ENCODE measurements around the gene TRAP1. TPM values are rescaled to one million over a fixed set of nuclear protein-coding genes. Genes with fewer than 3 reads are reported as not detected.
"Not testable (repeated sequence)": the region's sequence is repeated elsewhere in the genome, so short reads cannot be mapped to it uniquely, and the experiment has no call there.

The TRAP1 gene
- total RNA-seq, 2 experiments from 2014 or later = 277 to 282 TPM

DNA sequence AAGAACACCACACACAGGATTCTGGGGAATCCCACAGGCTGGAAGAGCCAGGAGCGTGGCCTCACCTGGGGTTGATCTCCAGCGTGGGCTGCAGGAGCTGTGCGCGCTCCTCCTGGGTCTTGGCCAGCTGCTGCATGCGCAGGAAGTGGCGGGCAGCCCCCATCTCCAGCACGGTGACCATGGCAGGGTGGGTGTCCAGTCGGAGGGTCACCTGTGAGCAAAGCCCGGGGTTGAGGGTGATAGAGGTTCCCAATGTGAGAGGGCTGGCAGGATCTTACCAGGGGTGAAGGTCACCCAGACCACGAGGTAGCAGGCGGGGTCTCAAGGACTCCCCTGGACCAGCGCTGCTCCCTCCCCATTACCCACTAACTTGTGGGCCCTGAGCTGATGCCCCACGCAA lies 55.4 kb downstream of the TRAP1 start:
- no peak for DNase-seq
- Mint-ChIP-seq H3K36me3 (peaks cover 46% of the 10 kb centered on the region), H3K4me1 (ENCODE audit: low read depth) (peaks cover 27% of the 10 kb centered on the region), H3K4me3 (no peak overlapping the region), H3K27ac (no peak overlapping the region), H3K9me3 (no peaks in the 10 kb centered on the region), H3K27me3 (no peaks in the 10 kb centered on the region)
- intact Hi-C loops (cut with micrococcal nuclease) = no loop called here
- CTCF ChIA-PET = no interaction called here
- POLR2A ChIA-PET = interaction anchor here (1.1 kb wide), 1 partner anchor 10 kb away, joined by 4 read pairs; no protein-coding TSS in a partner anchor

DNA sequence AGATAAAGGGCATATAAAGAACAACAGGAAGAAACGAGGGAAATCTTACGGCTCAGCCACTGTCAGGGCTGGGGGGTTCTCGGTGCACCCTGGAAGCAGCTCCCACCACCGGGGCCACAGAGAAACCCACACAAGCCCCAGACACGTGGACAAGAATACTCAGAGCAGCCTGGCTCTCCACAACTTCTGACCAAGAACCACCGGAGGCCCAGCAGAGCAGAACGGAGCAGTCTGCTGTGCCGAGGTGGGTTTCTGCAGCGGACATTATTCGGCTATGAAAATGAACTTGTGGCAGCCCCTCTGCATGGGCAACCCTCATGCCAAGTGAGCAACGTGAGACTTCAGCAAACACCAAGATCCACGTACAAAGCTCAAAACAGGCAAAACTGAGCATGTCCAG lies 56.0 kb downstream of the TRAP1 start:
- ChIA-PET POLR2A (no interaction called here), CTCF (no interaction called here)
- H3K36me3 Mint-ChIP-seq = peaks cover 47% of the 10 kb centered on the region
- no peaks in the 10 kb centered on the region for H3K27me3 Mint-ChIP-seq
- no peak overlapping the region for H3K4me3 Mint-ChIP-seq
- no peak overlapping the region for H3K27ac Mint-ChIP-seq
- H3K9me3 Mint-ChIP-seq = no peaks in the 10 kb centered on the region
- intact Hi-C loops (cut with micrococcal nuclease) = no loop called here
- peaks cover 26% of the 10 kb centered on the region for H3K4me1 Mint-ChIP-seq (ENCODE audit: low read depth)
- DNase-seq = no peak

DNA sequence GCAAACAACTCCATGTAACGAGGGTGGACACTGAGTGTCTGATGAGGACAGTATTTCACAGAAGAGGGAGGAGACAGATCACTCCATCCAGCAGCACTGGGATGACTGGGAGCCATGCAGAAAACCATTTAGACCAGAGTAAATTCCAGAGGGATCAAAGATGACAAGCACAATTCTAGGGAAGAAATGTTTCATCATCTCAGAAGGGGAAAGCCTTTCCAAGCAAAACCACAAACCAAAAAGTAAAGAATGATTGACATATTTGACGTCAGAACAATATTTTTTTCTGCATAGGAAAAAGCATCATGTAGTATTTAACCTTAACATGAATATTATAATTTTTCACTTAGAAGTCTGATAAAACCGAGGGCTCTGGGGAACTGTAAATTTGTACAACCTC lies 58.1 kb downstream of the TRAP1 start:
- POLR2A ChIA-PET = no interaction called here
- Mint-ChIP-seq H3K27ac (peak overlapping the region; percentile 65), H3K27me3 (no peaks in the 10 kb centered on the region), H3K4me3 (no peak overlapping the region), H3K4me1 (ENCODE audit: low read depth) (peaks cover 16% of the 10 kb centered on the region), H3K9me3 (no peaks in the 10 kb centered on the region), H3K36me3 (peaks cover 34% of the 10 kb centered on the region)
- intact Hi-C loops (cut with micrococcal nuclease) = no loop called here
- CTCF ChIA-PET = no interaction called here
- DNase-seq = no peak

DNA sequence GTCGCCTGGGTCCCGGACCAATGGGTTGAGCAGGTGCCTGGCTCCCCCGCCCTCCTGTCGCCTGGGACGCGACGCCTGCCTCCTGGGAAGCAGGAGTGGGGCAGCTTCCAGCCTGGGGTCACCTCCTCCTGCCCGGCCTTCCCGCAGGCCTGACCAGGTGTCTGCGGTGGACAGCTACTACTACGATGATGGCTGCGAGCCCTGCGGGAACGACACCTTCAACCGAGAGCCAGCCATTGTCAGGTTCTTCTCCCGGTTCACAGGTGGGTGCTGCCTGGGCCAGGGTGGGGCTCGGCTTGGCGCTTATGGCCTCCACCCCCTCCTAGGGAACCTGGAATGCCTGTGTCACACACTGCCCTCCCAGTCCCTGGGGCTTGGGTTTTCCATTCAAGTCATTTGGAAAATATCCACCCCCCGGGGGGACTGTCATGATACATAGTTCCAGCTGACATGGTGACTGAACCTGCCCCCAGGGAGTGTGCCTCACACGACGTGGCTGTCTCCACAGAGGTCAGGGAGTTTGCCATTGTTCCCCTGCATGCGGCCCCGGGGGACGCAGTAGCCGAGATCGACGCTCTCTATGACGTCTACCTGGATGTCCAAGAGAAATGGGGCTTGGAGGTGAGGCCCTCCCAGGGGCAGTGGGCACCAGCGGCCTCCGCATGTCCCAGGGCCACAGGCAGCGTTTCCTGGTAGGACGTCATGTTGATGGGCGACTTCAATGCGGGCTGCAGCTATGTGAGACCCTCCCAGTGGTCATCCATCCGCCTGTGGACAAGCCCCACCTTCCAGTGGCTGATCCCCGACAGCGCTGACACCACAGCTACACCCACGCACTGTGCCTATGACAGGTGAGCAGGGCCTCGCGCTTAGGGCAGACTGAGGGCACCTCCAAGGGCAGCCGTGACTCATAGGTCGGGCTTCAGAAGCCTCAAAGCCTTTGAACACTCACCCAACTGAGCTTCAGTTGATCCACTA lies 60.5 kb downstream of the TRAP1 start:
- DNase-seq = peak; percentile 72
- H3K36me3 Mint-ChIP-seq = peaks cover 33% of the 10 kb centered on the region
- POLR2A ChIA-PET = no interaction called here
- CTCF ChIA-PET = interaction anchor here (1.2 kb wide), 1 partner anchor 10 kb away, joined by 4 read pairs; no protein-coding TSS in a partner anchor
- H3K27me3 Mint-ChIP-seq = no peaks in the 10 kb centered on the region
- intact Hi-C loops (cut with micrococcal nuclease) = no loop called here
- H3K4me1 Mint-ChIP-seq (ENCODE audit: low read depth) = peaks cover 16% of the 10 kb centered on the region
- no peak overlapping the region for H3K4me3 Mint-ChIP-seq
- H3K9me3 Mint-ChIP-seq = no peaks in the 10 kb centered on the region
- peak overlapping the region; percentile 53 for H3K27ac Mint-ChIP-seq

DNA sequence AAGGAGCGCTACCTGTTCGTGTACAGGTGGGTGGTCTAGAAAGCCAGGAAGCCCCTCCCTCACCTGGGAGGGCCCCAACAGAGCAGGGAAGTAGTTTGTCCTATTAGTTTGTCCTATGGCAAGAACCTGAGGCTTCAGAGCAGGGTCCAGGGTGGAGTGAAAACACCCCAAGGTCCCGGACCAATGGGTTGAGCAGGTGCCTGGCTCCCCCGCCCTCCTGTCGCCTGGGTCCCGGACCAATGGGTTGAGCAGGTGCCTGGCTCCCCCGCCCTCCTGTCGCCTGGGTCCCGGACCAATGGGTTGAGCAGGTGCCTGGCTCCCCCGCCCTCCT lies 61.2 kb downstream of the TRAP1 start:
- POLR2A ChIA-PET; H3K27ac Mint-ChIP-seq; intact Hi-C loops (cut with micrococcal nuclease); H3K4me3 Mint-ChIP-seq; DNase-seq; H3K27me3 Mint-ChIP-seq; H3K9me3 Mint-ChIP-seq: not testable (repeated sequence)
- CTCF ChIA-PET = interaction anchor here (1.2 to 1.4 kb wide), 2 partner anchors 10 to 27 kb away, joined by 3 to 4 read pairs; no protein-coding TSS in a partner anchor
- Mint-ChIP-seq H3K4me1 (ENCODE audit: low read depth) (peaks cover 16% of the 10 kb centered on the region), H3K36me3 (peaks cover 30% of the 10 kb centered on the region)

GRCh38 chr16:3655396-3656159 lies 61.7 kb downstream of the TRAP1 start:
- H3K36me3 Mint-ChIP-seq = peaks cover 26% of the 10 kb centered on the region

GRCh38 chr16:3655030-3655395 lies 62.3 kb downstream of the TRAP1 start:
- intact Hi-C loops (cut with micrococcal nuclease) = loop anchor here (2.0 kb wide), 1 partner anchor 224 kb away; no protein-coding TSS in a partner anchor
- ChIA-PET POLR2A (no interaction called here), CTCF (interaction anchor here (0.6 to 1.4 kb wide), 2 partner anchors 28 to 597 kb away, joined by 3 read pairs; no protein-coding TSS in a partner anchor)
- Mint-ChIP-seq H3K27ac (no peak overlapping the region), H3K36me3 (peaks cover 26% of the 10 kb centered on the region), H3K9me3 (no peaks in the 10 kb centered on the region), H3K4me1 (ENCODE audit: low read depth) (peaks cover 16% of the 10 kb centered on the region), H3K27me3 (no peaks in the 10 kb centered on the region), H3K4me3 (no peak overlapping the region)
- no peak for DNase-seq

More at GRCh38 chr16:3655396-3656159, 61.7 kb downstream of the TRAP1 start:
- no peak overlapping the region for H3K4me3 Mint-ChIP-seq
- ChIA-PET CTCF (interaction anchor here (0.6 to 1.4 kb wide), 3 partner anchors 9 to 43 kb away, joined by 3 to 4 read pairs (median 3); no protein-coding TSS in a partner anchor), POLR2A (no interaction called here)
- H3K27me3 Mint-ChIP-seq = no peaks in the 10 kb centered on the region
- no peak overlapping the region for H3K27ac Mint-ChIP-seq
- H3K4me1 Mint-ChIP-seq (ENCODE audit: low read depth) = peaks cover 16% of the 10 kb centered on the region
- intact Hi-C loops (cut with micrococcal nuclease) = loop anchor here (2.0 kb wide), 1 partner anchor 223 kb away; no protein-coding TSS in a partner anchor
- no peak for DNase-seq
- H3K9me3 Mint-ChIP-seq = no peaks in the 10 kb centered on the region

- DNase-seq = peak; percentile 71
- ChIA-PET POLR2A (no interaction called here), CTCF (interaction anchor here (0.6 to 1.4 kb wide), 8 partner anchors 16 to 598 kb away, joined by 3 to 5 read pairs (median 3); no protein-coding TSS in a partner anchor)
- Mint-ChIP-seq H3K27ac (peak within 1 kb of the TSS; percentile 11), H3K9me3 (no peaks in the 10 kb centered on the region), H3K4me1 (ENCODE audit: low read depth) (peaks cover 13% of the 10 kb centered on the region), H3K36me3 (peaks cover 21% of the 10 kb centered on the region), H3K4me3 (no peak within 1 kb of the TSS), H3K27me3 (no peaks in the 10 kb centered on the region)
- intact Hi-C loops (cut with micrococcal nuclease) = loop anchor here (2.0 kb wide), 1 partner anchor 224 kb away; no protein-coding TSS in a partner anchor
Observed at GRCh38 chr16:3654249-3654991, 62.9 kb downstream of the TRAP1 start, which contains the start of gene DNASE1. TSS of gene DNASE1 (plus strand) at chr16:3654691. CDS start at chr16:3655374, 683 bp downstream.

DNA sequence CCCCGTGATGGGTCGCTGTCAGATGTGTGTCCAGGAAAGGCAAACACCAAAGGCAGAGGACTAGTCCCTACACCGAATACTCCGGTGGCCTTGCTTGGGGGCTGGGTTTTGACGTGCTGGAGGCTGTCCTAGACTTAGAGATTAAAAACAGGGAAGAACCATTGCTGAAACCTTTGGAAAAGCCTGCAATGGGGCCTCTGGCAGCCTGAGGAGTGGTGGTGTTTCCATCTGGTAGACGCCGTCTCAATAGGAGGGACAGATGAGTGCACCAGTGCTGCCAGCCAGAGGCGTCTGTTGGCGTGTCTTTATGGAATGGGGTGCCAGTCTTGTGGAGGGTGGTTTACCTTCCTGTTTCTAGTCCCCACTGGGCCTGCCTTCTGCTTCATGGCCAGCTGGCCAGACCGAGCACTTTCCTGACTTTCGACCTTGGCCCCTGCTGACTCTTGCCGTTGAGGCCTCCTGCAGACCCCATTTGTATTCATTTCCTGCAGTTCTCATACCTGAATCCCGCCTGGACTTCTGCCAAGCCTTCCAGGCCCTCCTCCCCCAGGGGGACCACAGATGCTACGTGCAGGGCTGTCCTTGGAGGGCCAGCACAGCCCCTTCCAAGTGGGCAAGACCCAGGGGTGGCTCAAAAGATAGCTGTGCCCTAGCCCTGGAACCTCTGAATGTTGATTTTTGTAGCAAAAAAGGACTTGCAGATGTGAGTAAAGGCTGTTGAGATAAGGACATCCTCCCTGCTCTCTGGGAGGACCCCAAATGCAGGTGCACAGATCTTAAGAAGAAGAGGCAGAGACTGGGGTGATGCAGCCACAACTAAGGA lies 64.7 kb downstream of the TRAP1 start:
- H3K4me3 Mint-ChIP-seq = no peak overlapping the region
- CTCF ChIA-PET = no interaction called here
- intact Hi-C loops (cut with micrococcal nuclease) = no loop called here

DNA sequence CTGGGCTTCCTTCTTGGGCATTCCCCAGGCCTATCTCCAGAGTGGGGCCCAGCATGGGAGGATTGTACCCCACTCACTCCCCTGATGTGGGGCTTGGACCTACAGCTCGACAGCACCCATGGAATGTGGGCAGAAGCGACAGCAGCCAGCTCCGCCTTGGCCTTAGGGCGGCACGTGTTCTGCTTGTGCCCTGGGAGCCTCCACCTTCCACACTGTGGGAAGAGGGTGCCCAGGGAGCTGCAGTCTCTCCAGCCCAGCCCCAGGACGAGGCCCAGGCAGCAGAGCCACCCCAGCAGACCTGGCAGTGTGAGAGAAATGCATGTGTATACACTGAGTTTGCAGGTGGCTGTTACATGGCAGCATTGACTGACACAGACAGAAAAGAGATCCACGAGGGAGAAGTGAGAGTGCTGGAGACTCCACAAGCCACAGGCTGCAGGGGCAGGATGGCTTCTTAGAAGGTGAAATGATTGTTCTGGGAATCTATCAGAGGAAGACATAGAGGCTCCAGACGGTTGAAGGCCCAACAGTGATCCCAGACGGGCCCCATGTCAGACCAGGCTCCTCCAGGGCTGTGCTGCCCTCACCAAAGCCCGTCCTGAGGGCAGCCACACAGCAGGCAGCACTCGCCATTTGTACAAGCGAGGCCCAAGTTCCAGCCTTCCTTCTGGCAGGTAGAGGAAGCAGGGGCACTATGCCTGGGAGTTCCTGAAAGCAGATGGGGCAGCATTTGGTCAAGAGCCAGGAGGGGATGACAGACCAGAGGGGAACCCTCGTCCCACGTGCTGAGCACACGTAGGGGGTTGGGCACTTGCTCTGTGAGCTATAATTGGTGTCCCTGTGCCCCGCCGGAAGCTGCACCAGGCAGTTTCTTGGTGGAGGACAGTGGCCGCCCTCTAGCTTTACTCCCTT lies 65.6 kb downstream of the TRAP1 start:
- intact Hi-C loops (cut with micrococcal nuclease) = no loop called here
- Mint-ChIP-seq H3K9me3 (no peaks in the 10 kb centered on the region), H3K27ac (peak overlapping the region; percentile 14), H3K27me3 (no peaks in the 10 kb centered on the region), H3K4me3 (no peak overlapping the region), H3K36me3 (peaks cover 4% of the 10 kb centered on the region), H3K4me1 (ENCODE audit: low read depth) (no peaks in the 10 kb centered on the region)
- ChIA-PET CTCF (no interaction called here), POLR2A (no interaction called here)
- no peak for DNase-seq

More for the DNA sequence above, 64.7 kb downstream of the TRAP1 start:
- Mint-ChIP-seq H3K4me1 (ENCODE audit: low read depth) (peaks cover 7% of the 10 kb centered on the region), H3K9me3 (no peaks in the 10 kb centered on the region), H3K27ac (no peak overlapping the region), H3K36me3 (peaks cover 12% of the 10 kb centered on the region), H3K27me3 (no peaks in the 10 kb centered on the region)
- no peak for DNase-seq
- POLR2A ChIA-PET = no interaction called here

Measured in activated CD4-positive, alpha-beta memory T cell treated with anti-CD3 and anti-CD28 coated beads for 36 hours (primary cell).